Ishikawa (cell line): ENCODE results near the gene TMEM62.

Experiments
- CEBPB ChIP-seq: IDR thresholded peaks from 2 replicates; pipeline ENCODE4 v1.6.1; 2012
- CREB1 ChIP-seq: IDR thresholded peaks from 2 replicates; pipeline ENCODE4 v1.6.1; 2012; ENCODE audit warnings: low read depth
- EGR1 ChIP-seq: IDR thresholded peaks from 2 replicates; pipeline ENCODE4 v1.6.1; 2012
- EP300 ChIP-seq: IDR thresholded peaks from 2 replicates; pipeline ENCODE4 v1.6.1; 2012; ENCODE audit warnings: borderline replicate concordance
- FOXM1 ChIP-seq: IDR thresholded peaks from 2 replicates; pipeline ENCODE4 v1.6.1; 2012; ENCODE audit warnings: low read depth, borderline replicate concordance
- MAX ChIP-seq: IDR thresholded peaks from 2 replicates; pipeline ENCODE4 v1.6.1; 2012
- NFIC ChIP-seq: IDR thresholded peaks from 2 replicates; pipeline ENCODE4 v1.6.1; 2012
- RAD21 ChIP-seq: IDR thresholded peaks from 2 replicates; pipeline ENCODE4 v1.6.1; 2012; ENCODE audit warnings: low read depth
- REST ChIP-seq: IDR thresholded peaks from 2 replicates; pipeline ENCODE4 v1.6.1; 2012; ENCODE audit warnings: low read depth, mild to moderate bottlenecking
- TAF1 ChIP-seq: IDR thresholded peaks from 2 replicates; pipeline ENCODE4 v1.6.1; 2012; ENCODE audit warnings: low read depth, mild to moderate bottlenecking
- TCF12 ChIP-seq: IDR thresholded peaks from 2 replicates; pipeline ENCODE4 v1.6.1; 2012; ENCODE audit warnings: low read depth
- TEAD4 ChIP-seq: IDR thresholded peaks from 2 replicates; pipeline ENCODE4 v1.6.1; 2012
- YY1 ChIP-seq: IDR thresholded peaks from 2 replicates; pipeline ENCODE4 v1.6.1; 2012; ENCODE audit warnings: low read depth
- ZBTB7A ChIP-seq: IDR thresholded peaks from 2 replicates; pipeline ENCODE4 v1.6.1; 2012; ENCODE audit warnings: low read depth
- TF ChIP-seq, protein P1 (sequence below): IDR thresholded peaks from 2 replicates; pipeline ENCODE4 v1.6.1; 2012

The TMEM62 gene

DNA sequence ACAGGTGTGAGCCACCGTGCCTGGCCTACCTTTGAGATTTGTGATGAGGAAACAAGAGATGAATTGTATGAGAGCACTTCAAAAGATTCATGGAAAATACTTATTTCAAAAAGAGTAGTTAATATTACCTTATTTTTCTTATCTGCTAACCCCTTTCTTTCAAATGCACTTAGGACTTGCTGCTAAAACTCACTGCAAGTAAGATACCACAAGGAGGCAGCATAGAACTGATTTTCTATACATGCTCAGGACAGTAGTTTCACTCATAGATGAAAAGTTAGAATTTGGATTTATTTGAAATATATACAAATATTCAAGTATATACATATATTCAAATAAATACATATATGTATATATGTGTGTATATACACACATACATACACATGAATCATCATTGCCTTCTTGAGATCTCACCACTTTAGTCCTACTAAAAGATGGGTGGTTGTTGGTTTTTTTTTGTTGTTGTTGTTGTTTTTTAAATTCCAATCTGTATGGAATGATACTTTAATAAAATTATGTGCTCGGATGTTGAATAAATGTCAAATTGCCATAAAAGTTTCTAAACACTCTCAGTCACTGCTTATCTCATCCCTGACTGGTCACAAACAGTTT, 54.3 kb downstream of the TMEM62 start:
- no peak for TF ChIP-seq EP300
- no peak for TF ChIP-seq YY1
- no peak for TF ChIP-seq NFIC
- TF ChIP-seq RAD21, result peak; percentile 67

DNA sequence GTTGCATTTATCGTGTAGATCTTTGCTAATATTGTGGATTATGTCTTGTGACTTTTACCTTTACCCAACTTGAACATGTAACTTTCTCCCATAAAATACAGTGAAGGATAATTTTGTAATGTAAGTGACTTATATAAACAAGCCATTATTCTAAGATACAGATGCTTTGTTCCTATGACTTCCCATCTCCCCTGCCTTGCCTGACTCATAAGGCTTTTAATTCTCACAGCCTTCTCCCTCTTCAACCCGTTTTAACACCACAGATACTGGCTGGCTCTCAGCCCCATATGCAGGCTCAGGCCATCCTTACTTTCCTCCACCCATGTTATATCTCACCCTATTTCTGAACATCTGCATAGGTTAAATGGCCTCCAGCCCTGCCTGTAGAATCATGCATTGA, 55.9 kb downstream of the TMEM62 start:
- TF ChIP-seq FOXM1 (no peak), ZBTB7A (no peak), EP300 (no peak), TAF1 (no peak), TCF12 (no peak), RAD21 (no peak), YY1 (no peak), EGR1 (no peak), REST (no peak), MAX (no peak), NFIC (no peak), CEBPB (no peak), TEAD4 (no peak), CREB1 (no peak)
- TF ChIP-seq, protein P1, sequence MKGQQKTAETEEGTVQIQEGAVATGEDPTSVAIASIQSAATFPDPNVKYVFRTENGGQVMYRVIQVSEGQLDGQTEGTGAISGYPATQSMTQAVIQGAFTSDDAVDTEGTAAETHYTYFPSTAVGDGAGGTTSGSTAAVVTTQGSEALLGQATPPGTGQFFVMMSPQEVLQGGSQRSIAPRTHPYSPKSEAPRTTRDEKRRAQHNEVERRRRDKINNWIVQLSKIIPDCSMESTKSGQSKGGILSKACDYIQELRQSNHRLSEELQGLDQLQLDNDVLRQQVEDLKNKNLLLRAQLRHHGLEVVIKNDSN, result no peak

DNA sequence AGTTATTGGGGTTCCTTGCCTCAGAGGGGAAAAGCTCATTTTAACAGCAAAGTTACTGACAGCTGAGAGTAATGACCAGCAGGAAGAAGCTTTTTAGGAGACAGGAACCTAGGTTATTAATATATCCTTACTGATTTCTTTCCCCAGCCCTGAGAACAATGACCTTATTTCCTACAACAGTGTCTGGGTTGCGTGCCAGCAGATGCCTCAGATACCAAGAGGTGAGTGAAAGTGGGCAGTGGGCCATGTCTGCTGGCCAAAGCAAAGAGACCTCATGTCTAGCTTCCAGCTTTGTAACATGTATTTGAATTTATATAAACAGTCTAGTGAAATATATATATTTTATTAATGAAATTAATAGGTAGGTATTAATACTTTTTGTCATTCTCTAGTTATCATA, 56.8 kb downstream of the TMEM62 start:
- TF ChIP-seq MAX (no peak), TAF1 (no peak), NFIC (peak; percentile 62; the same call in 1 of the 2 replicates), FOXM1 (no peak), ZBTB7A (no peak), TCF12 (no peak), CREB1 (no peak), CEBPB (no peak), YY1 (no peak), EP300 (no peak), REST (no peak), TEAD4 (0 out of 2 replicates have a peak, but pooled peaks have one; percentile 39), EGR1 (no peak), RAD21 (no peak)
- TF ChIP-seq, protein P1, result no peak

- no peak for TF ChIP-seq ZBTB7A
- no peak for TF ChIP-seq FOXM1
Observed at GRCh38 chr15:43193710-43194109, 60.3 kb downstream of the TMEM62 start.

DNA sequence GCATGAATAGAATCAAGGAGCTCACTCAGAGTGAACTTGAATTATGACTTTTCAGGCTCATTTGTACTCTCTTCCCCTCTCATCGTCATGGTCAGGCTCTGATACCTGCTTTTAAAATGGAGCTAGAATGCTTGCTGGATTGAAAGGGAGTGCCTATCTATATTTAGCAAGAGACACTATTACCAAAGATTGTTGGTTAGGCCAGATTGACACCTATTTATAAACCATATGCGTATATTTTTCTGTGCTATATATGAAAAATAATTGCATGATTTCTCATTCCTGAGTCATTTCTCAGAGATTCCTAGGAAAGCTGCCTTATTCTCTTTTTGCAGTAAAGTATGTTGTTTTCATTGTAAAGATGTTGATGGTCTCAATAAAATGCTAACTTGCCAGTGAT, 61.4 kb downstream of the TMEM62 start:
- no peak for TF ChIP-seq CEBPB
- no peak for TF ChIP-seq NFIC
- TF ChIP-seq FOXM1, result no peak
- TF ChIP-seq YY1, result no peak
- no peak for TF ChIP-seq EGR1
- TF ChIP-seq CREB1, result no peak
- TF ChIP-seq, protein P1, result no peak
- TF ChIP-seq RAD21, result no peak
- TF ChIP-seq EP300, result no peak
- no peak for TF ChIP-seq TCF12
- no peak for TF ChIP-seq TAF1
- TF ChIP-seq MAX, result no peak
- no peak for TF ChIP-seq REST
- no peak for TF ChIP-seq ZBTB7A
- no peak for TF ChIP-seq TEAD4
